HG03565 (cell line): ENCODE results near the gene SSUH2.

Source experiments
- ATAC-seq: cut with Tn5 transposase; IDR thresholded peaks from one replicate; pipeline ENCODE4 v1.9.1; 2021; ENCODE audit warnings: mild to moderate bottlenecking, moderate library complexity; ENCODE audit not compliant: unreplicated experiment

Gene SSUH2

DNA sequence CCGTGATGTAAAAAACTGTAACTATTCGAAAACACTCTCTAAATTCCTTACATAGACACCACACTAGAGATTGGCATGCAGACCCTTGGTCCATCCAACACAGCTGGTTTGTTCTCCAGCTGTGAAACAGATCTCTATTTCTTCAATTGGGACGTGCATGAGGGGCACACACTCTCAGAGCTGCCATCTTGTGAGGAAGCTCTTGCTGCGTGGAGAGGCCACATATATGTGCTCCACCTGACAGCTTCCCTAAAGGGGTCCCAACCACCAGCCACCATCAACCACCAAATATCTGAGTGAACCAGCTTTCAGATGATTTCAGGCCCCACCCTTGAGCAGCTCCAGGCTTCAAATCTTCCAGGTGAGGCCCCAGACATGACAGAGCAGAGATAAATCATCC, 25.6 kb downstream of the SSUH2 start:
- no peak for ATAC-seq

DNA sequence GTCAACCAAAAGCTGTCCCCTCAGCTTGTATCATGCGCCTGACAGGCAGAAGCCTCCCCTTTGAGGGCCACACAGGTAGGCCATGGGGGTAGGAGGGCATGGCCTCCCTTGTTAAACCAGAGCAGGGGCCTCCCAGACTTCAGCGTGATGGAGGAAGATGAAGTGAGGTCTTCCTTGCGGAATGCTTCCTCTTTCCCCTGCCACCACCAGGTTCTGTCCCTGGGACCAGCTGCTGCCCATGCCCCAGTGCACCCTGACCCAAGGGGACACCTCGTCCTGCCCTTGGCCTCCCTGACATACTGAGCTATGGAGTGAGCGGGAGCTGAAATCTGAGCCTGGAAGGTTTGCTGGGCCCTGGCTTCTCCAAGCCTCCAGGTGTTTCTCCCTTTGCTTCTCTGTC, 26.7 kb downstream of the SSUH2 start:
- no peak for ATAC-seq

DNA sequence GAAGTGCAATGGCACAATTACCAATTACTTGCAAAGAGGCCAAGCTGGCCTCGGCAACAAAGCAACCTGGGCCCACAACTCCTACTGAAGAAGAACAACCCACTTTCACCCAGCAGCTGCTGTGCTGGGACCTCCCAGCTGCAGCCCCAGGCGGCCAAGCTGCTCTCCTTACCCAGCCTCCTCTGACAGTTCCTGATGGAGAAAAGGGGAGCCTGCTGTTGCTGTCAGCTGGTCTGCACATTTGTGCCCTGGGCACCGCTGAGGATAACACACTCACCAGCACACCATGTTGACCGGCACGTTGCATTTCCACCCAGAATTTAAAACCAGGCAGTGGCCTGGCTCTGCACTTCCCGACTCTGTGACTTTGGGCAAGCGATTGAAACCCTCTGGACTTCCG, 33.6 kb downstream of the SSUH2 start:
- no peak for ATAC-seq

DNA sequence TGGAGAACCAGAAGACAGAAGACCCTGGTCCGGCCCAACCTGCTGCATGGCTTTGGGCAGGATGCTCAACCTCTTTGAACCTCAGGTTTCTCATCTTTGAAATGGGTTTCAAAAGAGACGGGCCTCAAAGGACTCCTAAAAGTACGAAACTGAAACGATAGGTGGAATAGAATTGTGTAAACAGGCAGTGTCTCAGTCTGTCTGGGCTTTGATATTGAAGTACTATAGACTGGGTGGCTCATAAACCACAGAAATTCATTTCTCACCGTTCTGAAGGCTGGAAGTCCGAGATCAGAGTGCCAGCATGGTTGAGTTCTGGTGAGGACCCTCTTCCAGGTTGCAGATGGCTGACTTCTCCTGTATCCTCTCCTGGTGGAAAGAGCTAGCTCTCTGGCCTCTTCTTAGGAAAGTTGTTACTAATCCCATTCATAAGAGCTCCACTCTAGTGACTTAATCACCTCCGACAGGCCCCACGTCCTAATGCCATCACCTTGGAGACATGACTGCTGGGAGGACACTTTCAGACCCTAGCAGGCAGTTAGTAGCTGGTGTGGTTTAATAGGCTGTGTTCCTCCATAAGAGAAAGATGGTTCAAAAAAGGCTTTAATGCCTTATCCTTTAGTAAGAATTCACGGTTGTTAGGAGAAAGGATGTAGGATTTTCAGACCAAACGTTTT, 35.7 kb downstream of the SSUH2 start:
- no peak for ATAC-seq

DNA sequence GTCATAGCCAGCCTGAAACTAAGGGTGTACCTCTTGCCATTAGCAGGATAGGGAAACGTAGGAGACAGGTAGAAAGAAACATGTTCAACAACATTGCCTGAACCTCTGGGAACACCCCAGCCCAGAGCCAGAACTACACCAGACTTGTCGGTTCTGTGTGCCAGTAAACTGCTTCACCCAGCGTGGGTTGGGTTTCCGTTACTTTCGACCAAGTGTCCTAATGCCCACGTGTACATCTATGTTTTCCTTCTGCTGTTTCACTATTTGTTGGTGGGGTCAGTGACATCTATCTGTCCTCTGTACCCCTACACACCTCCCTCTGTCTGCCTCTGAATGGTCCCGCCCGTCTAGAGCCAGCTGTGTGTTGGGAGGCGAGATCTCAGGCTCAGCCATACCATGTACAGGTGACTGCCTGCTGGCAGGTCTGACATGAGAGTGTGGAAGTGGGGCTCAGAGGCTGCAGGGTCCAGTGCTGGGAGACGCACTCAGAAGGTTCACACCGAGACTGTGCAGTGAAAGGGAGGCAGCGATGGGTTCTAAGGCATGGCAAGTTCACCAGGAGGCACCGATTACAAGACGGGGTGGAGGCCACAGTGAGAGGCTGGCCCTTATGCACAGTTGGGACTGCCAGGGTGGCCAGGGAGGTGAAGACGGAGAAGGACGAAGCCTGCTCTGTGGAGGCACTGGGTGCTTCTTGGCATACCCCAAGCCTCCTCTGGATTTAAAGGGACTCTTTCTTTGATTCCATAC, 36.4 kb downstream of the SSUH2 start:
- no peak for ATAC-seq

DNA sequence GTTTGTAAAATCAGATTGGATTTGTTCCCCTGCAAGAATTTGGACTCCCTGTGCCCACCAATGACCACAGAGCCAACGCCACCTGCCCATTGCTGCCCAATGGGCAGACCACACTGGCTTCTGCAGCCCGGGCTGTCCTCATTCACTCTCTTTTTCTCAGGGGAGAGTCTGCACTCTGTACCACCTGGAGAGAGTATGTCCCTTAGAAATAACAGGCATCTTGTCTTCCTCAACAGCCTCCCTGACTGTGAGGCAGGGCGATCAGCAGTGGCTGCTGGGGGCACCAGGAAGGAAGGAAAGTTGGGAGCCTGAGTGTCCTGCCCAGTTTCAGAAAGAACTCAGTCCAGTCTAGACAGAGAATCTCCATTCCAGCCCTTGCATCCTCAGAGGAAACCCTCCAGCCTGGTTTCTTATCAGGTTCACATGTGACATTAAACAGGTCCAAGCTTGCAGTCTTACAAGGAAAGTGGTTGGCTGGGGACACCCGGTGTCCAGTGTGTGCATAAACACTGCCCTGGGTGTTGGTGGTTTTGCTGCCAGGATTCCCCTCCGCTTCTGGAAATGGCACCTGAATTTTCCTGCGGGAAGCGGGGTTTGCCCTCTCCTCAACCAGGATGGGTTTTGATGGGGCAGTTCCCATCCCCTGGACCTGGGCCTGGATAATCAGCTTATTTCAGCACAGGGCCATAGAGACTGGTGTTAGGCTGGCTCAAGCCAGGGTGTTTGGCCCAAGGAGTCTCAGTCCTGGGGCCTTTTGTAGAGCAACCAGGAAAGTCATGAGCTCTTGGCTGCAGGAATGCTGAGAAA, 37.2 kb downstream of the SSUH2 start:
- peak; percentile 78 for ATAC-seq

DNA sequence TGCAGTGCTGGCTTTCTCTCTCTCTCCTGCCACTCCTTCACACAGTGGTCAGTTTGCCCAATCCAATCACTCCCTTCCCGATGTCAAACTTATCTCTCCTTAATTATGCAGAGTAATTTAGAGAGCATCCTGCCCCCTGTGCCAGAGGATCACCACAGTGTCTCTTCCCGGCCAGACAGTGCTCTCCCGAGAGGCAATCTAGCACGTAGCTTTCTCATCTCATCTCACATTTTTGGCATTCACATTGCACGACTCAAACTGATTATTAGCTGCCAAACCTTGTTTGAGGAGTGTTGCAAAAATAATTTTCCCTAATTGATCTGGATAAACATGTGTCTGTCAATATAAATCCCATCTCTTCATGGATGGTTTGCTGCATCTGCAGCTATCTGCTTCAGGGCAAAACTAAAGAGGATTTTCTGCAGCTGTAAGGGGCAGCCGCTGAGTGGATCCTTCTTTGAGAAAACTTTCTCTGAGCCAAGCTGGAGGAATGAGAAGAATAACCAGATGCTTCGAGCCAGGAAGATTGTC, 37.8 kb downstream of the SSUH2 start:
- ATAC-seq: no peak

DNA sequence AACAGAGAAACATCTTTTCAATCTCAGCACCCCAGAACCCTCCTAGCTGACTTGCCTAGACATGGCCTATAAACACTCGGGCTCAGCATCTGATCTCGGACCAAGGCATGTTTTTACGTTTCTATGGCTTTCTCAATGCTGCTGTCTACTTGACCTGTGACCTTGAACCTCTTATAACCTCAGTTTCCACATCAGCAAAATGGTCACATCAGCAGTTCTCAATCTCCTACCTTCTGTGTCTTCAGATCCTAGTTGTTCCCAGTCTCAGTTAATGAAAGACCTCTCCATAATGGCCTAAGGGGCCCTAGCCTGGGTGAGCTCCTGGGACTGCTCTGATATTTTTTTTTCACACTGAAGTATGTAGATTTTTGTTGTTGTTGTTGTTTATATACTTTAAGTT, 39.6 kb downstream of the SSUH2 start:
- ATAC-seq: no peak

DNA sequence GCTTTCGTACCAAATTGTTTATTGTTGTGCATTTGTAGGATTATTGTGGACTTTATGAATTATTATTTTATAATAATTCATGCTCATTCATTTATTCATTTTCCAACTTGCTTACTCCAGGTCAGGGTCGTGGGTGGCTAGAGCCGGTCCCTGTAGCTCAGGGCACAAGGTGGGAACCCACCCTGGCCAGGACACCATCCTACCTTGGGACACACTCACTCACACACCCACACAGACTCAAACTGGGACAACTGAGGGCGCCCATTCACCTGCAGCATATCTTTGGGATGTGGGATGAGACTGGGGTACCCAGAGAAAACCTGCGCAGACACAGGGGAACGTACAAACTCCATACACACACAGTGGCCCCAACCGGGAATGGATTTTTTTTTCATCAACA, 40.6 kb downstream of the SSUH2 start:
- no peak for ATAC-seq

DNA sequence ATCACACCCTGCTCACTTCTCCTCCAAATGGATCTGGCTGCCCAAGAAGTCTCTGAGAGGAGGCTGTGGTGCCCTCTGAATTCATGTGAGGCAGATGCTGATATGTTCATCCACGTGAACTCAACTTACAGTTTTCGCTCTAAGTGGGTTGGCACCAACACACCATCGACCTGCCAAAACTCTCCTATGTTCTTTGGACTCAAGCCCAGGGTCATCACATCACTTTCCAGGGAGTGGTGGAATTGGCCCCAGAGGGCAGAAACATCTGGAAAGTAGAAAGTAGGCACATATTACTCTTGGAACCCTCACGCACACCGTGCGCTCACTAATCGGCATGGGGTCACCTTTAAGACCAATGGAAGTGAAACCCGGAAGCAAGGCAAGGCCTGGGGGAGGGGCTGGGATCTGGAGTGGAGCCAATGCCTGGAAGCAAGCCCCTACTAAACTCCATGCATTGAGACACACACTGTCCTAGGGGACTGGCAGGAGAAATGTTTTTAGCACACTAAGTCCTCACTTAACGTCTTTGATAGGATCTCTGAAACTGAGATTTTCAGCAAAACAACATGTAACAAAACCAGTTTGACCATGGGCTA, 41.4 kb downstream of the SSUH2 start:
- no peak for ATAC-seq

DNA sequence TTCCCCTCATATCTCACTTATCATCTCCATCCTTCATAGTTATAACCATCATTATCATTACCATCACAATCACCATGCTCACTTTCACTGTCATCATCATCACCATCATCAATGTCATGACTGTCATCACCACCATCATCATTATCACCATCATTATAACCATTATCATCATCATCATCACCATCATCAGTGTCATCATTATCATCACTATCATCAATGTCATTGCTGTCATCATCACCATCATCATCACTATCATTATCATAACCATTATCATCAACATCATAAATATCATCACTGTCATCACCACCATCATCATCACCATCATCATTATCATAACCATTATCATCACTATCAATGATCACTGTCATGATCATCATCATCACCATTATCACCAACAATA, 44.1 kb downstream of the SSUH2 start:
- ATAC-seq: no peak

DNA sequence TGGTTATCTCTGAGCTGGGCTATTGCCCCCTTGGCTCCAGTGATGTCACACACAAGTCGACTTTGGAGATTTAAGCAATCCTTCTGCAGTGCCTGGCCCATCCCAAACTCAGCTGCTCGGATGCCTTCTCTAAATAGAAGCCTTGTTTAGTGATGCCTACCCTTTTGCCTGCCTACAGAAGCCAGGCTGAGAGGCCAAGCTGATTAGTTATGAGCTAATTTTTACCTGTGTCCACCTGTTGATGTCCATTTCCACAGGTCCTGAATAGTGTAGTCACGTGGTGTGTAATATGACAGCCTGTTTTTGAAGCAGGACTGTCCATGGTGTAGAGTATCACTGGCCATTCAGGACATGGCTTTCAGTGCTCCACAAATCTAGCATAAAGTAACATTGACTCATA, 45.5 kb downstream of the SSUH2 start:
- no peak for ATAC-seq

DNA sequence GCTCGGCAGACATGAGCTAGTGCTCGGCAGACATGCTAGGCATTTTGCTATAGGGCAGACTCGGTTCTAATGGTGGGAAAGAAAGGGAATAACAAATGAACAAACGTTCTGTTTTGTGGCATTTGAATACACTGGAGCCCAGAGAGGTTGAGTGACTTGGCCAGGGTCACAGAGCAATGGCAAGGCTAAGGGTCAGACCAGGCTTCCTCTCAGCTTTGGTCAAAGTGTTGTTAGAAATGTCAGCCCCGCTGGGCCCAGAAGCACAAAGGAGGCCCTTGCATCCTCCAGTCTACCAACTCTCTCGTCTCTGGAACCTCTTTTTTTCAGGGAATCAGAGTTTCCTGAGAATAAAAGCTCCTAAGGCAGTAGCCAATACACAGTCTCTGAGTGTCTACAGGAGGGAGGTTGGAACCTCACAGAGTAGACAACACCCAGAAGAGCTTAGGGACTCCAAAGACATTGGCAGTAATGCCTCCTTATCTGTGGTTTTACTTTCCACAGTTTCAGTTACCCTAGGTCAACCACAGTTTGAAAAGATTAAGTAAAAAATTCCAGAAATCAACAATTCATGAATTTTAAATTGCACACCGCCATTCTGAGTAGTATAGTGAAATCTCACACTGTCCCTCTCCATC, 47.3 kb downstream of the SSUH2 start:
- no peak for ATAC-seq

DNA sequence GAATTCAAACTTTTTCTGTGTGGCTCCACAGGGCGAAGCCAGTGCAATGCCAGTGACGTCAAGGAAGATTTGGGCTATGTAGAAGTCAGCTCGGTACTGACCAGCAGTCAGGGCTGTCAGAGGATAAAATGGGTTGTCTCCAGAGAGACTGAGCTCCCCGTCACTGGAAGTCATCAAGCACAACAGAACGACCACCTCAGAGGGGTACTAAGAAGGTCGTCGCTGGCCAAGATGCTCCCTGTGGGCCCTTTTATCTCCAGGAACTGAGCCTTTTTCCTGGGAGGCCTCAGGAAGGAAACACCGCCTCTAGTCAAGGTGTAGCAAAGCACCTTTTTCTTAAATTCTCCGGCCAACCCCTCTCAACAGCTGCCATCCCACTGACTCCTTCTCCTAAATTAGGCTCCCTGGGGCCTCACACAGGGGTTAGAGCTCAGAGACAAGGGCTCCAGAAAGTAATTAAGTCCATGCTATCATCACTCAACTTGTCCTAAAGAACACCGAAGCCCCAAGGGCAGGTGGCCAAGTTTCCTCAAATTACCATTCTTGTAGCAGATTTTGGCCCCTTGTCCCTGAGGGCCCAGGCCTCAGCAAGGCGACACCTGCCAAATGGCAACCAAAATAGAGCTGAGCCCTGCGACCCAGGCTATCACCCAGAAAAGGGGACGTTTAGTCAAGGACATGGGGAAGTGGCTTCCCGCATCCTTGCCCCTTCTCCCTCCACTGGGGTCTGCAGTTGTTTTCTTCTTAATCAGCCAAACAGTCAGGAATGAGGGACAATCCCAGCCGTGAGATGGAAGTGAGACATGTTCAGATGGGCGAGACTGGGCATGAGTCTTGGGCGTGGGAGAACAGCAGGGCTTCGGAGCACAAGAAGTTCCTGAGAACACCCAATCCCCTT, 48.0 kb downstream of the SSUH2 start:
- ATAC-seq: no peak

DNA sequence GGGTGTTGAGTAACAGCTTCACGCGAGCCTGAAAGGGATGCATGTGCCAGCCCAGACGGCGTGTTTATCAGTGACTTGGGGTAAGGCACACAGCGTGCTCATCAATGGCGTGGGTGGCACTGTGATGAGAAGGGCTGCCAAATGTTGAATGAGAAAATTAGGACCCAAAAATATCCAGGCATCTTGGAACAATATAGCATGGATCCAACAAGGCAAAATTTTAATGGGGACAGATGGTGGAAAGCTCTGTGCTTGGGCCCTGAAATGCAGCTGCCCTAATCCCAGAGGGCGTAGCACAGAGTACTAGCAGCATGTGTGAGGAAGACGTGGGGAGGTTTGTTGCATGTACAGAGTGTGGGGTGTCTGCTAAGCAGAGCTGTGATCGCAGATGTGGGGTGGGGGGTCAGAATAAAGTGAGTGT, 48.9 kb downstream of the SSUH2 start:
- no peak for ATAC-seq

DNA sequence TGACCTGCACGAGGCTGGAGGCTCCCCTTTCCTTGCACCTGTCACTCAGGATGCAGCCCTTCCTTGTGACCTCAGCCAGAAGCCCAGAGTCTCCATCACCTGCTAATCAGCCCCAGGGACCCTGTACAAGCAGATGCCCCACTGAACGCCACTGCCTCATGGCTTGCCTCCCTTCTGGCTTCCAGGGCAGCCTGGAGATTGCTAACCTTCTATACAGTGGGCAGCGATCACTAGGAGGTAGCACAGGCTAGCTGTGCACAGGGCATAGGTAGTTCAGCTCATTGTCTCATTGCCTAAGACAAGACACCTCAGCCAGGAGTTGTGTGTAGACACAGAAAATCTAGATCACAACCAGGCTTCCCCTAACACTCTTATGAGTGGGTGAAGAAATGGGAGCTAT, 49.3 kb downstream of the SSUH2 start:
- ATAC-seq: no peak

DNA sequence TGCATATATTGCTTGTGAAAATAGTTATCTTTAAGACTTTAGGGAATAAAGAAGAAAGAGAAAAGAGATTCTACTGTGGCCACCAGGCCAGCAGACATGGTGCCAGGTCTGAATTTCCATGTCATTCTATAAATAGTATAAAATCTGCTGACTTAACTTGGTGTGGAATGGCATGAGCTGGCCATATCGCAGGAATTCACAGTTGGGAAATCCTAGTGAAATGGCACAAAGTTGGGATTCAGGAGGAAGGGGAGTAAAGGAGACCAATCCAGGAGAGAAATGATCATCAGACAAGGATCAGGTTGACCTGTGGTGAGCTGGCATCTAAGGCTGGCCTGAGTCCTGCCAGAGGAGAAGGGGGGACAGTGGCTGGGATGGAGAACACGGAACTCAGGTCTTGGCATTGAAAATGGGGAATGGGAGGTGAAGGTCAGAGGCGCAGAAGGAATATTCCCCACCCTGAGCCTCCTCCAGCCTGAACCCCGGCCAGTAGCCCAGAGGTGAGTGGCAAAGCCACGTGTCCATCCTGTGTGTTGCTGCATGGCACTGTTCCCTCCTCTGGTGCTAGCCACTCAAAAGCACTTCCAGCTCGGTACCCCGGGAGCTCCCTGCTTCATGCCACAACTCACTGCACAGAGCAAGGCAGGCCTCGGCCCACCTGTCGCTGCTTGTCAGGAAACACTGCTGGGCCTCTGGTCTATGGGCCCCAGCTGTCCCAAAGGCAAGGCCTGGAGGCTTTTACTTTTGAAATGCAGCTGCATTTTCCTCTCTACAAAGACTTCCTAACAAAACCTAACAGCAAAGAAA, 51.4 kb downstream of the SSUH2 start:
- no peak for ATAC-seq

DNA sequence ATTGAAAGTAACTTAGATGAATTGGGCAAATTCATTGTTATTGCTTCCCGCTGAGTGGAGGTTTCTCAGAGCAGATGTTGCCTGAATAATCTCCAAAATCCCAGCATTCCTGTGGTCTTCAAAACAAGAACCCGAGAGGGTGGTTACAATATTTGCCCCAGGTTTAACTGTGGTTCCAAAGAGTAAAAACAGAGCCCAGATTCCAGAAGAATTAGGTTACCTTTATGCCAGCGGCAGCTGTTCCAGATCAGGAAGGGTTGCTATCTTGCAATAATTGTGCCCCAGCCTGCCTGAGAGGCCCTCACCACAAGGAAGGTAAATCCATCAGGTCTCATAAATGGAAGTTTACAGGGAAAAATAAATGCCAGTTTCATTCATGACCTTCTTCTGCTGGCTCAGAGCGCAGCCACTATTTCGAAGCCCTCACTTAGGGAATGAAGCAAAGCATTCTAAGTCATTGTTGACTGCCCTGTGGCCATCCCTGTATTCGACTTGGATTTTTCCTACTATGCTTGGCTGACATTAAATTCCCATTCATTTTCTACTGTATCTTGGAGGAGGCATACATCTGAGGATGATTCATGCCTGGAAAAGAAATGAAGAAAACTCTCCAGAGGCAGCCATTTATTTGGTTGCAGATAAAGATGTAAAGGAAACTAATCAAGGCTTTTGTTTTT, 54.6 kb downstream of the SSUH2 start:
- no peak for ATAC-seq
